Activated T-cell treated with anti-CD3 and anti-CD28 coated beads for 4 hours (primary cell): ENCODE data around the gene AGPAT1.

Source experiments
- DNase-seq: peaks from one replicate; pipeline ENCODE4 v3.0.0-alpha.2; 2020

Gene AGPAT1

DNA sequence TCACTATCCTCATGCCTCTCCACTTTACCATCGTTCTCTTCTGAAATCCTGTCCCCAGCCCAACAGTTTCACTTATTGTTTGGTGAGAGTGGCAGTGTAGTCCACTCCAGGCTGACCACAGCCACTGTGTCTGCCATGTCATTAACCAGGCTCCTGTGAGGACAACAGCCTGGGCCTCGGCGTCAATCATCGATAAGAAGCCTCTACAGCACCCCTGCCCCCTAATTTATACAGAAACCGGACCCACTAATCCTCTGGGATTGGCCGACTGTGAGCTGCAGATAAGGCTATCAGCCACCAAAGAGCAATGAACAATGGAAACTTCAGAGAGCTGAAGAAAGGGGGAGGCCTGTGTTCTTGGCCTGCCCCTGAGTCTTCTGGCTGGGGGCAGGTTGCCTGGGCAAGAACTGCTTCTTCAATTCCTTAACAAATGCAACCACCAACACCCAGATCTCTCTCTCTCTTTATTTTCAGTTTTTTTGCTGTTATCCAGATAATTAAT, 8.1 kb downstream of the AGPAT1 start:
- DNase-seq: no peak

DNA sequence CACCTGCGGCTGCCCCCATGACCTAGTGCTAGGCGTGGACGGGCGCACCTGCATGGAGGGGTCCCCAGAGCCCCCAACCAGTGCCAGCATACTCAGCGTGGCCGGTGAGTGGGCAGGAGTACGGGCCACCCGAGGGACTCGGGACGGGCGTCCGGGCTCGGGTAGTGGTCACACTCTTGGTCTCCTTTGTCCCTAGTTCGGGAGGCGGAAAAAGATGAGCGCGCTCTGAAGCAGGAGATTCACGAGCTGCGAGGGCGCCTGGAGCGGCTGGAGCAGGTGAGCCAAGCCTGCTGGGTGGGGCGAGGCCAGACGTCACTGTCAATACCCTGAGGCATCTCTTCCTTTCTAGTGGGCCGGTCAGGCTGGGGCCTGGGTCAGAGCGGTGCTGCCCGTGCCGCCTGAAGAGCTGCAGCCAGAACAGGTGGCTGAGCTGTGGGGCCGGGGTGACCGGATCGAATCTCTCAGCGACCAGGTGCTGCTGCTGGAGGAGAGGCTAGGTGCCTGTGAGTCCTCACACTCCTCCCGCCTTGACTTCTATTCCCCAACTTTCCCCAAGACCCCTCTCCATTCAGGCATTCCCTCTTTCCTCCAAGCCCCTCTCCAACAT, 8.6 kb downstream of the AGPAT1 start:
- no peak for DNase-seq

DNA sequence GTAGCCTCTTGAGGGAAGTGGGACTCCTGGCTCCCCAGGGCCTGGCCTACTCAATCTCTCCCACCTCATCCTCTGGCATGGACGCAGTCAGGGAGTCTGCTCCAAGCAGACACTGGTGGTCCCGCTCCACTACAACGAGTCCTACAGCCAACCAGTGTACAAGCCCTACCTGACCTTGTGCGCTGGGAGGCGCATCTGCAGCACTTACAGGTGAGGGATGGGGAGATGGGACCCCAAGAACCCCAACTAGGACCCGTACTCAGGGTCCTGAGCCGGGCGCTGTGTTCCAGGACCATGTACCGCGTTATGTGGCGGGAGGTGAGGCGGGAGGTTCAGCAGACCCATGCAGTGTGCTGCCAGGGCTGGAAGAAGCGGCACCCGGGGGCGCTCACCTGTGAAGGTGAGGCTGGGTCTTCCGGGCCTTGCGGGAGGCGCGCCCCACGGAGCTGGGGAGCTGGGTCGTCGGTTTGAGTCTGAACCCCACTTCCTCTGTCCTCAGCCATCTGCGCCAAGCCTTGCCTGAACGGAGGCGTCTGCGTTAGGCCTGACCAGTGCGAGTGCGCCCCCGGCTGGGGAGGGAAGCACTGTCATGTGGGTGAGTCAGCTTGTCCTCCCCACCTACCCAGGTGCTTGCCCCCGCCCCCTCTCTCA, 9.3 kb downstream of the AGPAT1 start:
- DNase-seq: no peak

DNA sequence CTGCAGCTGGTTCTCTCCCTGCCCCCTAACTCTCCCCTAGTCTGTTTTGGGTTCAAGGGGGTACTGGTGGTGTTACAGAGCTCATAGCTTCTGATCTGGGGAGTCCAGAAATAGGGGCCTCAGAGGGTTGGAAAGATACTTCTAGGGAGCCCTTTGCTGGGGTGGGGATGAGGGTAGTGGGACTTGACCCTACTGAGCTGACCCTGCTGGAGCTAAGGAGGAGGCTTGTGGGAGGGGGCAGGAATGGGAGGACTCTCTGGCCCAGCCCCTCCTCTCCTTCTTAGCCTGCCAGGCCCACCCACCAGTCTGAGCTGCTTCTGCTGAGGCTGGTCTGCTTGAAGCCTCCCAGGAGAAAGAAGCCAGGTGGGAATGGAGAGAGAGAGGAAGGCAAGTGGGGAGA, 11.6 kb downstream of the AGPAT1 start, which contains the start of gene EGFL8:
TSS of gene EGFL8 (plus strand) at position 301 of the 400 bp plus-strand sequence. CDS start 1,571 bp downstream, outside the sequence.
- no peak for DNase-seq

DNA sequence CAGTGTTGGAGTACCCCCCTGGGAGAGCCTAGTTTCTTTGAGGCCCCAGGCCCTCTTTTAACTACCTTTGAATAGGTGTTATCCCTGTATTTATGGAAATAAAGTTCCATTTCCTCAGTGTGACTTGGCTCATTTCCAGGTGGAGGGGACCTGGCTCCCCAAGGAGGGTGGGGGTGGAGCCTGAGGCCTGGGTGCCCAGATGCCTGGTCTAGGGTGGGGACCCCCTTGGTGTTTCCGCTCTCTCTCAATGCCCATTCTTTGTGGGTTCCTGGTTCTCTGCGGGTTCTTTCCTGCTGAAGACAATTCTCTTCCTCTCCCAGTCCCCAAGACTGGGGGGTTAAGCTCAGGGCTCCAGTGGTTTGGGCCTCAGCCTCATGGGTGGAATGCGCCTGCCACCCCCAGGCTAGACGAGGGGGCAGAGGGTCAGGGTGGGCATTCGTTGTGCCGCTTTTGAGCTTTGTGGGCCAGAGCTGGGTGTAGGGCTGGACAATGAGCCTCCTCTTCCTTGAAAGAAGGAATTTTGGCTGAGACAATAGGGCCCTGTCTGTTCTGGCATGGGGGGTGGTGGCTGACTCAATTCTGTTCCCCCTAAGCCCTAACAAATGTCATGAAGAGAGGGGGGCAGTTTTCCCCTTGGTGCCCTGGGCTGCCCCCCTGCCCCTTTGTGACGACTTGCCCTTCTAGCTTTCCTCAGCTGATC, 12.2 kb downstream of the AGPAT1 start:
- DNase-seq: no peak

DNA sequence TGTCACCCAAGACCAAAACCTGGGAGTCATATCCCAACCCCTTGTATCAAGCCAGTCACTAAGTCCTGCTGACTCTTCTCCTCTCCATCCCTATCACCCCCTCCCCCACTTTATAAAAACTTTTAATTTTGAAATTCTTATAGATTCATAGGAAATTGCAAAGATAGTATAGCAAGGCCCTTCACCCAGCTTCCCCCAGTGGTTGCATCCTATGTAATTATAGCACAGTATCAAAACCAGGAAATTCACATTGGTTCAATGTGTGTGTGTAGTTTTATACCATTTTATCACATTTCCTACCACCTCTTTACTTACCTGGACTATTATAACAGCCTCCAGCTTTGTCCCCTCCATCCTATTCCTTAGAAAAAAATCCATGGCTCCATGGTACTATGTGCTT, 17.8 kb downstream of the AGPAT1 start:
- no peak for DNase-seq

DNA sequence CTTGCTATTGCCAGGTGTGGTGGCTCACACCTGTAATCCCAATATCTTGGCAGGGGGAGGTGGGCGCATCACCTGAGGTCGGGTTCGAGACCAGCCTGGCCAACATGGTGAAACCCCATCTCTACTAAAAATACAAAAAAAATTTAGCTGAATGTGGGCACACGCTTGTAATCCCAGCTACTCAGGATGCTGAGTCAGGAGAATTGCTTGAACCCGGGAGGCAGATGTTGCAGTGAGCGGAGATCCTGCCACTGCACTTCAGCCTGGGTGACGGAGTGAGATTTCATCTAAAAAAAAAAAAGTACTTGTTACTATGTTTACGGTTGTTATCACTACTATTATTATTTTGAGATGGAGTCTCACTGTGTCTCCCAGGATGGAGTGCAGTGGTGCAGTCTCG, 19.0 kb downstream of the AGPAT1 start:
- no peak for DNase-seq

DNA sequence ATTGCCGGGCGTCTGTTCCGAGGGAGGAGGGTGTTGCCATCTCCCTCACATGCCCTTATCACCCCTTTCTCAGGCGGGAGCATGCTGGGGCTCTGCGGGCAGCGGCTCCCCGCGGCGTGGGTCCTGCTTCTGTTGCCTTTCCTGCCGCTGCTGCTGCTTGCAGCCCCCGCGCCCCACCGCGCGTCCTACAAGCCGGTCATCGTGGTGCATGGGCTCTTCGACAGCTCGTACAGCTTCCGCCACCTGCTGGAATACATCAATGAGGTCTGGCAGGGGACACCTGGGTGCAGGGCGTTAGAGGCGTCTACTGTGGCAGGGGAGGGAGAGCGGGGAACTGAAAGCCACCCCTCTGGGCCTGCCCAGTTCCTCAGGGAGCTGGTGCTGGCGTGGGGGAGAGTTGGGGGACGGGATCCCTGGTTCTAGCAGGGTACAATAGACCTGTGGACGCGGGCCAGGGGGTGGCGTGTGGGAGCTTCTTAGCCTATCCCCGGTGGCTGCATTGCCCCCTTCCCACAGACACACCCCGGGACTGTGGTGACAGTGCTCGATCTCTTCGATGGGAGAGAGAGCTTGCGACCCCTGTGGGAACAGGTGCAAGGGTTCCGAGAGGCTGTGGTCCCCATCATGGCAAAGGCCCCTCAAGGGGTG, 21.2 kb downstream of the AGPAT1 start:
- DNase-seq: peak; percentile 32

DNA sequence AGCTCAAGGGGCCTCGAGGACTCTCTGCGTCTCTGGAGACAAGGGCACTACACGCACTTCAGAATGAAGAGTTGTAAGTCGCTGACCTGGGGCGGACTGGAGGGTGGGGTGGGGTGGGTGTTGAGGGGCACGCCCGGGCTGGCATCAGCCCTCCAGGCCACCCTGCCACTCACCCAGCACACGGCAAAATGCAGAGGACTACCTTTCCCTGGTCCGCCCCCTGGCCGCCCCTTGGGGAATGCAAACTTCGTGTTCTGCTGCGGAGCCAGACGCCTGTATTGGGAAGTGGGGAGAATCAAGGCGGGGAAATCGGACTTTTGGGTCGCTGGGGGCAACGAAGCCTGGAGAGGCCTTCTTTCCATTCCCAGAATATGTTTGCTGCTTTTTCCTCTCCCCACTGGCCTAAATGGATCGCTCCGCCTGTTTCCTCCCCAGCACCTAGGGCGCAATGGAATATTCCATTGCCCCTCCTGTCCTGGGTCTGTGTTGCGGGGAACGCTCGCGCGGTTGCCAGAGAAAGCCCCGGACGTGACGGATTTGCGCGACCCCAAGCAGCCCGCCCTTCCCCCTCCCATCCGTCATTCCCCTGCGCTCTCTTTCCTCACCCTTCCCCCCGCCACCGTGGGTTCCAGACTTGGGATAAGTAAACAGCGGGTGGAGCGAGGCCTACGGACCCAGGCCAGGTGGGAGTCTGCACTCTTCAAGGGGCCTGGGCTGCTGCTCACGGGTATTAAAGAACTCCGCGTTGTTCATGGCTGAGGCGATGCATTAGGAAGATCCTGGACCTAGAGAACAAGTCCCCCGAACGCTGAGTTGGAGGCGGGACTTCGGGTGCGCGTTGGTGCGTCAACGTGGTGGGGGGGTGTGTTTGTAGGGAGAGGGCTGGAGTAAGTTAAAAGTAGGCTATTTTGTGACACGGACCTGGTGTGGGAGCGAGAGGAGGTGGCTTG, 22.0 kb downstream of the AGPAT1 start, which contains the start of gene PPT2:
TSS of gene PPT2 (plus strand) at position 578 of the 950 bp plus-strand sequence. CDS start 454 bp downstream, outside the sequence.
- DNase-seq: peak; percentile 57

DNA sequence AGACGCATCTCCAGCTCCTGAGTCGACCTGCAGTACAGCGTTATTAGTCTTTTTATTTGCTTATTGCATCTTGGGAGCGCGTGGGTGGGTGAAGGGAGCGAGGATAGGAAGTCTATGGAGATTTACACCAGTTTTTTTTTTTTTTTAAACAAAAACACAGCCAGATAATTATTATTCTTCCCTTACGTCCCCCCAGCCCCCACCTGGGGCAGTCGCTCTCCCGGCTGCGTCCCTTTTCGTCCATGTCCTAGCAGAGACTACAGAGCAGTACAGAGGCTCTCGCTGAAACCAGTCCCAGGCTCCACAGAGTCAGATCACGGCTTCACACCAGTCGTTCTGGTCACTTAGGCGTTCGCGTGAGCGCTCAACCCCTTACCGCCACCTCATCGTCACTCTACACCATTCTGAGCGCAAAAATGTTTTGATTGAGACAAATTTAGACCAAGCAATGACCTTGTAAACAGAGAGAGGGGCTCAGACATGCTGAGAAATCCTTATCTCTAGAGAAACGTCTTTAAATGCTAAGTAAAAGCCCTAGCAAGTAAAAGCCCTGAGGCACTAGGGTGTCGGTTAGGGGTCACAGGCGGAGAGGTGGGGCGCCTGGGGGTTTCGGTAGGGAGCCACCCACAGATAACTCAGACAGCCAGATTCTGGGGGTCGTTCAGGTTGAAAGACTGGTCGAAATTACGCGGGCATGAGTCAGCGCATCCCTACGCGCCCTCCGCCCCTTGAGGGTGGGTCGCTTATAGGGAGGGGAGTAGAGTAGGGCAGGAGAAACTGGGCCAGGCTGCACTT, 22.9 kb downstream of the AGPAT1 start:
- DNase-seq: no peak

DNA sequence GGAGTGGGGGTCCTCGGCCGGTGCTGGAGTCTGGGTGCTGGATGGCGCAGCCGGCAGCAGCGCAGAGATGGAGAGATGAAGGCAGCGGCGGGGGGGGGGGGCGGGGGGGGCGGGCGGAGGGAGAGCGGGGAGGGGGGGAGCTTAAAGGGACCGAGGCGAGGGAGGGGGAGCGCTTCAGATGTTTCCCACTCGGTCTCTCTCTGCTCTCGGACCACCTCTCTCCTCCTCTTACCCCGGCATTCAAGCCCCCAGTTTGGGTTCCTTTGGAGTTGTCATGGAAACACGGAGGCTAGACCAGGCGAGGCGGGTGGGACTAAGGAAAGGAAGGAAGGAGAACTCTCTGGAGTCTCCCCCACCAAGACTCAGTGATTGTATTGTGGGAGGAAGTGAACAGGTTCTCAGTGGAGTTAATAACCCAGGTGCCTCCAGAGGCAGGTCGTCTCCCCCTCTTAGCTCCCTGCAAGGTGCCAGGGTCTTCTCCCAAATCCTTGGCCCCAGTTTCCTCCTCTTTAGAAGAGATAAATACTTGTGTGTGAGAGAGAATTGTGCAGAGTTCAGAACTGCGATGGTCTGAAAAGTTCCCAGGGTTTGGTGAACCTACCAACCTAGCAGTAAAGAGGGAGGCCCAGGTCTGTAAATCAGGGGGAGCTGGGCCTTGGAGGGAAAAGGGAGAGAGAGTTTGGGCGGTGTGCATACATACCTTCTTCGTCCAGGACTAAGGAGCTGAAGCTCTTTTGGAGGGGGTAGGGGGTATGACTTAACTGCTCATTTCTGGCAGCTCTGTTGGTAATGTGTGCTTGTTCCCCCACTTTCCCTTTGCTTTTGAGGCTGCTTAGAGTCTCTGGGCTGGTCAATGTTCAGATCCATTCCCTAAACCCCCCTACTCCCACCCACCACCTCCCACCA, 23.8 kb downstream of the AGPAT1 start, which contains the start of gene PRRT1:
TSS of gene PRRT1 (minus strand) at position 77 of the 906 bp plus-strand sequence. CDS start 112 bp downstream, outside the sequence.
- no peak for DNase-seq

DNA sequence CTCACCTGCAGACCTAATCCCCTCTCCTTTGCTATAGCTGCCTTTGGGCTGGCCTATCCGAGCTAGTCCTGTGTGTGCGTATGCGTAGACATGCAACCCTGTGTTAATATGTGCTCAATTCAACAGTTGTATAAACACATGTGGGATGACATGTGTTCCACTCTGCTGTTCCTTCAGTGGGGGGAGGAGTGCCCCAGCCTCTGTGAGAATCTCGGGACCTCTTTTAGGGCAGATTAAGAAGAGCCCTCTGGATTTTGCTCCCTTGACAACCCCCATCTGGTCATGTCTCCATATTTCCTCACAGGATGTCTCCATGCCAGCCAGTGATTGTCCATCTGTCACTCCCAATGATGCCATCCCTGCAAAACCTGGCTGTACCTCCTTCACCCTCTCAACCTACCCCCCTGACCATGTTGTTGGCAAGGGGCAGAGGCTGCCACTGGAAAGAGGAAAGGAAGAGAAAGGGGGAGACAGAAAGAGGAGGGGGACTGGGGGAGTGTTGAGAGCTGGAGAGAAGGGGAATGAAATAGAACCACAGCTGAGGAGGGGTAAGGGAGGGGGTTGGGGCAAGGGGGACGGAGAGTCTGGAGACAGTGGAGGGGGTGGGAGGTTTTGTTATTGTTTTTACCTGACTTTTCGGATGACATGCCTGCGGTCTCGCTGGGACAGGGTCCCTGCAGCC, 24.6 kb downstream of the AGPAT1 start:
- no peak for DNase-seq

DNA sequence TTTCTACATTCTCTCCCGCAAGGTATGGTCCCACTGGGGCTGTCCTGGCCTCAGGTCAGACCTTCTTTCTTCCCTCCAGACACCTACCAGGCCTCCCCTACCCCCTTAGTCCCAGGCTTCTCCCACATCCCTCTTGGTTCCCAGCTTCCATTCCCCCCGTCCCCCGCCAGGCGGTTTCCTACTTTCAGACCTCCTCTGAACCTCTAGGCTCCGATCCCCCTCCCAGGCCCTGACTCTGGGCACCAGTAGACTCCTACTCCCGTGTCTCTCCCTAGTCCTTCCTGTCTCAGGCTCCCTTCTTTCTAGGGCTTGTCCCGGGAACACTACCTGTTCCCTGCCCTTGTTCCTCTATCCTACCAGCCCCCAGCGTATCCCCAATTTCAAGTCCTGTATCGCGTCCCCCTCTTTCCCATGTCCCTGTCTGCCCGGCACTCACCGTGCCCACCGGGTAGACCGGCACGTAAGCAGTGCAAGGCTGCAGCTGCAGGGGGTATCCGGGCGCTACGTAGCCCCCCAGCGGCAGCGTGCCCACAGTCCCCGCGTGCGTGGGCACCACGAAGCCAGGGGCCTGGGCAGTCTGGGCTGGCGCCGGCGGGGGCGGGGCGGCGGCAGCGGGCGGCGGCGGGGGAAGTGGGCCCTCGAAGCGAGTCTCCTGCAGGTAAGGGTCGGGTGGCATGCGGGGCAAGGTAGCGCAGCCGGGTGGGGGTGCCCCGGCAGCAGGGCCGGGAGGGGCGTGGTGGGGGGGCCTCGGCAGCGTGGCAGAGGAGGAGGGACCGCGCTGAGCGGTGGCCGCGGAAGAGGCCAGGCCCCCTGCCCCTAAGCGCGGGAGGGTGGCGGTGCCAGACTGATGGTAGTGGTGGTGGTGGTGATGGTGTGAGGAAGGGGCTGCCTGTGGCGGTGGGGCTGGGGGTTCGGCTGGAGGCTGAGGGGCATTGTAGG, 25.7 kb downstream of the AGPAT1 start:
- no peak for DNase-seq

DNA sequence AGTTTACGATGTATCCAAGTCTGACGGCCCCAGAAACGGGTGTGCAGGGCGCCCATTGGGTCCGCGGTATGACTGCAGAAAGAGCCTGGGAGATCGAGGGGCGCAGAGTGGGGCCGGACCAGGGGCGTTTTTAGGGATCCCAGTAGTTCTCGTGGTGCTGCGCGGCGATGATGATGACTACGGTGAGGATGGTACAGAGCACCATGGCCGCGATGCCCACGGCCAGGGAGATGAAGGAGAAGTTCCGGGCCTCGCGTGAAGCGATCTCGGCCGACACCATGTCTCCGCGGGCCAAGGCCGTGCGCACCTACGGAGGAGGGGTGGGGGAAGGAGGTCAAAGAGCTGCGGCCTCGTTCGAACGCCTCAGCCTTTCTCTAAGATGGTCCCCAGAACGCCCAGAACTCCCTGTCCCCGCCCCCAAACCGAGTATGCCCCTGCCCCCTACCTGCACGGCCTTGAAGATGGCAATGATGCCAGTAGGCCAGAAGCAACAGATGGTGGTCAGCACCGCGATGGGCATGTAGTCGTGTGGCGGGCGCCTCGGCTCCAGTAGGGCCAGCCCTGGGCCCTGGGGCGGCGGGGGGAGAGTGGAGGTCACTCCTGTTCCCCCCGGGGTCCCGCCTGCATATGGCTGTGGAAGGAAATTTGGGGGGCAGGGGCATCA, 26.7 kb downstream of the AGPAT1 start:
- no peak for DNase-seq

DNA sequence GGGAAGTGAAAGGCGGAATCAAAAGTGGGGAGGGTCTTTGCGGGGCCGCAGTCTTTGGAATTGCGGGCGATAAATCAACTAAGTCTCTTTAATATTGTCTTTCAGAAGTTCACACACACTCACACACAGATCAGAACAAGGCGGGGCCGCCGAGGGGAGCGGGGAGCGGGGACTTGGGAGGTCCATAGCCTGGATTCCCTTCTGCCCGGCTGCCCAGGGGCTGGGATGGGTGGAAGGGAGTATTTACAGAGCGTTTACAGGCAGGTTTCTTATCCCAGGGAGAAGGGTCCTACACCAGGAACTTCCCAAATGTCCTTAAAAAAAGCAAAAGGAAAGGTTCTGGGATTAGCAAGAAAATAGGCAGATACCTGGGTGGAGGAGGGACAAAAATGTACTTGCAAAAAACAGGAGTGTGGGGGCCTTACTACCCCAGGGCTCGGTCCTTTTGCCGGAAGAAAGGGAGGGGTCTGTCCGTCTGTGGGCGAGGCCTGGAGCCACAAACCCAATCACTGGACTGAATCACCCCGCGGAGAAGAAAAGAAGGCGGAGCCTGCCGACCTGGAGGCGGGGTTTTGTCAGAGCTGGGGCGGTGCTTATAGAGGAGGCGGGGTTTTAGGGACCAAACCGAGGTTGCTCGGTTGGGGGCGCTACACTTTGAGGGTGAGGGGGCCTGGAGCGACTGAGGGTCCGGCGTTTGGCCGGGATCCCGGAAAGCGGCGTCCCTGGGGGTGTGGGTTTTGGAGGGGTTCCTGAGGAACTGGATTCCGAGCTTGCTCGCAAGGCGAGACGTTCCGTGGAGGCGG, 27.4 kb downstream of the AGPAT1 start:
- peak; percentile 62 for DNase-seq

DNA sequence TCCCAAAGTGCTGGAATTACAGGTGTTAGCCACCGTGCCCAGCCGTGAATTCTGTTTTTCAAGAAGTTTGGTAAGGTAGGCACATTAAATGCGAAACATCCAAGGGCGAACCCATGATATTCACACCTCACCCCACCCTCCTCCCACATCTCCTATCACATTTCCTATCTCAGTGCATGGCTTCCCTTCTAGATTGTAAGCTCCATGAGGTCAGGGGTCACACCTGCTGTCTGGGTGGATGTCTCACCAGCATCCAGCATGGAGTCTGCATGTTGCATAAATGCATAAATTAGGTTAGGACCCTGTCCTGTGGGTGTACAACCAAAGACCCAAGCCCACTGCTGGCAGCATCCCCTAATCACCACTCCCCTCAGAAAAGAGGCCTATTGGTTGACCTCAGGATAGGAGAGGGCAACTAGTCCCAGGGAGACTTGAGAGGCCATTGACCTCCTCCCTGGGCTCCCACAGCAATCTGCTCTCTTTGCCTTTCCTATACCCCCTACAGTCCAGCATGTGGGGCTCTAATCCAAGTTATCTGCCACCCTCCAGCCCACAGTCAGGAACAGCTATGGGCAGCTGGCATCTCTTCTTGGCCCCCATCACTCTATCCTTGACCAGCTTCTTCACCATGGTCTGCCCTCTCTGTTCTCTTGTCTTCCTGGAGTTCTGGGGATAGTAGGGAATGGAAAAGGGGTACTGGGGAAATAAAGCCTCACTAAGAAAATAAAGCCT, 28.3 kb downstream of the AGPAT1 start:
- DNase-seq: no peak
